NCI-H1092 (cell line): ENCODE results near the gene CABLES1.
"Not testable (repeated sequence)": the region's sequence is repeated elsewhere in the genome, so short reads cannot be mapped to it uniquely, and the experiment has no call there.

ENCODE experiments used
- DNase-seq: peaks from one replicate; lab custom pipeline; 2025; lab: John Stamatoyannopoulos, UW

Gene CABLES1

GRCh38 chr18:23142251-23142929, 7.1 kb downstream of the CABLES1 start:
- no peak for DNase-seq

DNA sequence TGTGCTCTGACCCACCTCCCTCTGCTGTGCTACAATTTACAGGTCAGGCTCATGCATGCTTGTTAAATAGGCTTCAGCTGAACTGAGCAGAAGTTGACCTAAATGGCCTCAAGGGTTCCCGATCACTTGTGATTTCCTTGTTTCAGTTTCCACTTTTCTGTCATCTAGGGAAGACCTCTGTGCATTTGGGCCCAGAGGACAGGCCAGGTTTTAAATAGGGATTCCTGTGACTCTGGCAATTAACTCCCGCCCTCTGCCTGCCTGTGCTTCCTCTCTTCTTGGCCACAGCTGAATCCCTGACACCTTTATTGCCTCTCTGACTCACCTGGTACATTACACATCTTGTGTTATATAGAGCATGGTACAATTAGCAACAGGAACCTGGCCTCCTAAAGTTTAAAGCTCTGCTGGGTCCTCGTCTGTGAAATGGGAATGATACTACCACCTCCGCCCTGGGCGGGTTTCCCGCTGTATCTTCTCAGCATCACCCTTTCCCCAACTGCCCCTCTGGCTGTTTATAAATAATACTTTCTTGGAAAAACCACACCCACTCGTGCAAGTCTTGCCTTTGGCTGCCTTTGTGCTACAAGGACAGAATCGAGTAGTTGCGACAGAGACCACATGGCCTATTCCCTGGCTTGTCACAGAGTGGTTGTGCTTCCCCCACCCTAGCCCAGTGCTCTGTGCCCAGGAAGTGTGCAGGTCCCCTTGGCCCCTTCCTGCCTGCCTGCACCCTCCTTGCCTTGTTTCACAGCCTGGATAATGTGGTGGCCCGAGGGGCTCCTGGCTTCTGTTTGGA, 7.9 kb downstream of the CABLES1 start:
- DNase-seq = no peak

GRCh38 chr18:23143815-23144261, 8.6 kb downstream of the CABLES1 start:
- DNase-seq = no peak

GRCh38 chr18:23144640-23145039, 9.4 kb downstream of the CABLES1 start:
- DNase-seq = no peak

DNA sequence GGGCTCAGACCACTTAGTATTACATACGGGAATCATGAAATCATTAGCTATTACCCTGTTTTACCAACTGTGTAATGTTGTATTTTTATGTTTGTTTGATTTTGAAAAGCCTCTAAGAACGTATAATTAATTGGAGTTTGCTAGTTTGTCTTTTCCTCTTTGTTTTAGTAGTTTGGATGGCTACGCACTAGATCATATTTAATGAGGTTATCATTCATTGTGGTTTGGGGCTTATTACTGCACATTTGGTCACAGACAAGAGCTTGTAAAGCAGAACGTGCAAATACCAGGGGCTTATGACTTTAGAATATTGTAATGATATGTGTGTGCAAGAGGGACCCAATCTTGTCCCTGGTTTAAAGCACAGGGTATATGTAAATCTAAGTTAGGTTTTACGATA, 10.3 kb downstream of the CABLES1 start:
- no peak for DNase-seq

- DNase-seq = no peak
Observed at GRCh38 chr18:23146861-23147469, 11.7 kb downstream of the CABLES1 start.

GRCh38 chr18:23148382-23148781, 13.1 kb downstream of the CABLES1 start:
- DNase-seq = no peak

DNA sequence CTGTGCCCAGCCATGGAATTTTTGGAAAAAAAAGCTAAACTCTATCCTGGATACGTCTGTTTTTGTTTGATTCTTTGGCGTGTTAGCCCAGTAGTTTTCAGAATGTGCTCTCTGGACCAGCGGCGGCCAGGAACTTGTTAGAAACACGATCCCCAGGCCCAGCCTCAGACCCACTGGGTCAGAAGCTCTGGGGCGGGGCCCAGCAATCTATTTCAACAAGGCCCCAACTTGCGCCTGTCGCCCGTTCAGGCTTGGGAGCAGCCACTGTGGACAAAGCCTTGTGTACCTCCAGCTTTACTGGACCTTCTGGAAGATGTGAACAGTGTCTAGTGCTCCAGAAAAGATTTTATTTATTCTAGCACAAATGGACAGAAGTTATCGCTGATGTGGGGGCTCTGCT, 14.3 kb downstream of the CABLES1 start:
- no peak for DNase-seq

- DNase-seq = no peak
Observed at GRCh38 chr18:23151414-23152099, 16.3 kb downstream of the CABLES1 start.

DNA sequence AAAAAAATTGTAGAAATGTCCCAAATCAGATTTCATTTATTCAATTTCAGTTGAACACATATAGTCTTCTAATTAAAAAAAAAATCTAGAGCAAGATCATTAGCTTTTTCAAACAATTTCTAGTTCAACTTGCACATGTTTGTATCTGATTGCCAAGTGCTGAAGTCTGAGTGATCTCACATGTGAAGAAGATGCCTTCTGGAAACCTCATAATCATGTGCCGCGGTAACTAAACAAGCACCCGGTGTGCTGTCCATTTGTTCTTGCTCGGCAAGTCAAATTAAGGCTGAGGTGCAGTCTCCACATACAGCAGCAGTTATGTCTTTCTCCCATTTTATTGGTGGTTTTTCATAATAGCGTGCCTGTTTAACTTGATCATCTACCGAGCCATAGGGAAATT, 18.7 kb downstream of the CABLES1 start:
- DNase-seq = no peak

- DNase-seq = no peak
Observed at GRCh38 chr18:23154823-23155500, 19.7 kb downstream of the CABLES1 start.

- no peak for DNase-seq
Observed at GRCh38 chr18:23155537-23155936, 20.3 kb downstream of the CABLES1 start.

GRCh38 chr18:23156134-23156533, 20.8 kb downstream of the CABLES1 start:
- DNase-seq = no peak

DNA sequence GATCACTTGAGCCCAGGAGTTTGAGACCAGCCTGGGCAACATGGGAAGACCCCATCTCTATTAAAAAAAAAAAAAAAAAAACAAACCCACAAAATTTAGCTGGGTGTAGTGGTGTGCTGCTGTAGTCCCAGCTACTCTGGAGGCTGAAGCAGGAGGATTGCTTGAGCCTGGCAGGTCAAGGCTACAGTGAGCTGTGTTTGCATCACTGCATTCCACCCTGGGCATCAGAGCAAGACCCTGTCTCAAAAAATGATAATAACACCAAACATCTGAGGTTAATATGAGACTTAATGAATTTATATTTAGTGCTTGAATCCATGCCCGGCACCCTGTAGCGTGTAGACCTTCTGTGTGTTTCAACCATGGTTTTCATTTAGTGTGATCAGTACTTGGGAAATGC, 22.8 kb downstream of the CABLES1 start:
- DNase-seq = no peak

DNA sequence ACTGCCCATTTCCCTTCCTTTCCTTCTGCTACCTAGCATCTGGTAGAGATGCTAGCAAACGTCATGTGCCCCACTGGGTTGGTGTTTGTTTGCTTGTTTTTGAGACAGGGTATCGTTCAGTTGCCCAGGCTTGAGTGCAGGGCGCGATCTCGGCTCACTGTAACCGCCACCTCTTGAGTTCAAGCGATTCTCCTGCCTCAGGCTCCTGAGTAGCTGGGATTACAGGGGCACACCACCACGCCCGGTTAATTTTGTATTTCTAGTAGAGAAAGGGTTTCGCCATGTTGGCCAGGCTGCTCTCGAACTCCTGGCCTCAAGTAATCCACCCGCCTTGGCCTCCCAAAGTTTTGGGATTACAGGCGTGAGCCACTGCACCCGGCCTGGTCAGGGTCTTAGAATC, 23.6 kb downstream of the CABLES1 start:
- DNase-seq = not testable (repeated sequence)

GRCh38 chr18:23159344-23159743, 24.1 kb downstream of the CABLES1 start:
- DNase-seq = no peak

- no peak for DNase-seq
Observed at GRCh38 chr18:23162473-23162872, 27.2 kb downstream of the CABLES1 start.

GRCh38 chr18:23163786-23164533, 28.7 kb downstream of the CABLES1 start:
- no peak for DNase-seq

GRCh38 chr18:23165271-23166068, 30.2 kb downstream of the CABLES1 start:
- no peak for DNase-seq

- no peak for DNase-seq
Observed at GRCh38 chr18:23166891-23167541, 31.7 kb downstream of the CABLES1 start.
